Lower leg skin (tissue), 4 donors: ENCODE measurements around the gene GATAD2B. TPM values are rescaled to one million over a fixed set of nuclear protein-coding genes. Genes with fewer than 3 reads are reported as not detected.
A peak's percentile ranks its signal among the peaks of the same experiment; 100 is the strongest.

ENCODE experiments used
- DNase-seq, 2 donors: peaks; one replicate each; pipeline ENCODE4 v3.0.0-alpha.2; 2019; ENCODE audit warnings: low spot score in 2 of 2
- H3K4me3 ChIP-seq: fragments of 200-600 bp; sonication (generic); 2 replicates; pipeline ENCODE4 v1.5.1; 2017; ENCODE audit warnings: mild to moderate bottlenecking, low read depth; ENCODE audit not compliant: poor library complexity, severe bottlenecking
- CTCF ChIP-seq, 3 donors: fragments of 450-650 bp; IDR thresholded peaks; one replicate each; pipeline ENCODE4 v1.5.1; 2016; ENCODE audit warnings: antibody characterized with exemption in 3 of 3, mild to moderate bottlenecking in 3 of 3, moderate library complexity in 2 of 3
- POLR2A ChIP-seq, 2 donors: fragments of 450-650 bp; IDR thresholded peaks; one replicate each; pipeline ENCODE4 v1.6.1; 2016 to 2017; ENCODE audit warnings: antibody characterized with exemption in 2 of 2, mild to moderate bottlenecking in 1 of 2, moderate library complexity in 1 of 2
- WGBS, 2 donors: methylation state at CpG; one replicate each; pipeline ENCODE4 v1.1.5; 2018; 5-methylcytosine and 5-hydroxymethylcytosine counted together
- intact Hi-C: fragments of 100-400 bp; cut with DNase I; formaldehyde crosslinking; loops from one replicate; pipeline ENCODE4 v1.15.0; 2023; ENCODE audit warnings: low total_unique reads
- total RNA-seq, 4 donors: library from RNA; depleted of rRNA; stranded (reverse); fragments of >200 nt; gene quantifications; one replicate each; pipeline ENCODE4 v1.1.0, GENCODE V29; 2016

Gene GATAD2B
- total RNA-seq, 4 donors from 2014 or later: 24.1 to 49.3 (median 29.3) TPM

- no peak for DNase-seq
- intact Hi-C loops: no loop called here
- no peak for TF ChIP-seq POLR2A (IDR thresholded peaks at IDR 0.05)
- no peak for TF ChIP-seq CTCF (IDR thresholded peaks at IDR 0.05)
- 43 to 49% methylated on average over 3 of the region's 3 CpGs for WGBS, 2 donors
- no peak overlapping the region for H3K4me3 ChIP-seq
Measured at GRCh38 chr1:153888533-153888932, 34.2 kb downstream of the GATAD2B start.

GRCh38 chr1:153886127-153886526, 36.6 kb downstream of the GATAD2B start:
- no peak for DNase-seq
- intact Hi-C loops: no loop called here
- 80 to 97% methylated on average over 3 of the region's 3 CpGs for WGBS, 2 donors
- H3K4me3 ChIP-seq: no peak overlapping the region
- TF ChIP-seq CTCF (IDR thresholded peaks at IDR 0.05) (no peak), POLR2A (IDR thresholded peaks at IDR 0.05) (no peak)

- 94 to 97% methylated on average over 4 of the region's 4 CpGs for WGBS, 2 donors
- TF ChIP-seq POLR2A (IDR thresholded peaks at IDR 0.05) (no peak), CTCF (IDR thresholded peaks at IDR 0.05) (no peak)
- intact Hi-C loops: no loop called here
Measured at GRCh38 chr1:153883223-153883622, 39.5 kb downstream of the GATAD2B start.

GRCh38 chr1:153882296-153882912, 40.4 kb downstream of the GATAD2B start:
- WGBS, 2 donors: 84% methylated on average over 3 of the region's 3 CpGs
- intact Hi-C loops: no loop called here
- no peak for TF ChIP-seq CTCF (IDR thresholded peaks at IDR 0.05)
- TF ChIP-seq POLR2A (IDR thresholded peaks at IDR 0.05): no peak
- DNase-seq: no peak
- no peak overlapping the region for H3K4me3 ChIP-seq

More at GRCh38 chr1:153883223-153883622, 39.5 kb downstream of the GATAD2B start:
- DNase-seq: no peak
- H3K4me3 ChIP-seq: no peak overlapping the region

GRCh38 chr1:153881751-153882150, 41.0 kb downstream of the GATAD2B start:
- peak in 1 of 2 donors; percentile 63 for DNase-seq
- WGBS, 2 donors: 23 to 32% methylated on average over 9 of the region's 9 CpGs
- TF ChIP-seq POLR2A (IDR thresholded peaks at IDR 0.05) (no peak), CTCF (IDR thresholded peaks at IDR 0.05) (no peak)
- intact Hi-C loops: no loop called here
- no peak overlapping the region for H3K4me3 ChIP-seq

- DNase-seq: peak; percentile 74 to 94
- intact Hi-C loops: no loop called here
- H3K4me3 ChIP-seq: no peak overlapping the region
- WGBS, 2 donors: 4 to 17% methylated on average over 5 of the region's 5 CpGs
- TF ChIP-seq POLR2A (IDR thresholded peaks at IDR 0.05) (no peak), CTCF (IDR thresholded peaks at IDR 0.05) (no peak)
Measured at GRCh38 chr1:153880962-153881361, 41.8 kb downstream of the GATAD2B start.
